ENCODE measurements around the gene DIP2B.

GRCh38 chr12:50537538-50537919, 32.7 kb downstream of the DIP2B start:
- TF ChIP-seq POLR2AphosphoS5 (IDR thresholded peaks at IDR 0.05; ENCODE audit: low read depth, low read length): peak; percentile 35; the same call in 1 of the 2 replicates
- no peak for TF ChIP-seq FOXM1 (IDR thresholded peaks at IDR 0.05; ENCODE audit: low read depth)
- TF ChIP-seq, protein P1, sequence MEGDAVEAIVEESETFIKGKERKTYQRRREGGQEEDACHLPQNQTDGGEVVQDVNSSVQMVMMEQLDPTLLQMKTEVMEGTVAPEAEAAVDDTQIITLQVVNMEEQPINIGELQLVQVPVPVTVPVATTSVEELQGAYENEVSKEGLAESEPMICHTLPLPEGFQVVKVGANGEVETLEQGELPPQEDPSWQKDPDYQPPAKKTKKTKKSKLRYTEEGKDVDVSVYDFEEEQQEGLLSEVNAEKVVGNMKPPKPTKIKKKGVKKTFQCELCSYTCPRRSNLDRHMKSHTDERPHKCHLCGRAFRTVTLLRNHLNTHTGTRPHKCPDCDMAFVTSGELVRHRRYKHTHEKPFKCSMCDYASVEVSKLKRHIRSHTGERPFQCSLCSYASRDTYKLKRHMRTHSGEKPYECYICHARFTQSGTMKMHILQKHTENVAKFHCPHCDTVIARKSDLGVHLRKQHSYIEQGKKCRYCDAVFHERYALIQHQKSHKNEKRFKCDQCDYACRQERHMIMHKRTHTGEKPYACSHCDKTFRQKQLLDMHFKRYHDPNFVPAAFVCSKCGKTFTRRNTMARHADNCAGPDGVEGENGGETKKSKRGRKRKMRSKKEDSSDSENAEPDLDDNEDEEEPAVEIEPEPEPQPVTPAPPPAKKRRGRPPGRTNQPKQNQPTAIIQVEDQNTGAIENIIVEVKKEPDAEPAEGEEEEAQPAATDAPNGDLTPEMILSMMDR (IDR thresholded peaks at IDR 0.05): no peak
- no peak for TF ChIP-seq TAF1 (IDR thresholded peaks at IDR 0.05; ENCODE audit: borderline replicate concordance, low read depth, low read length)
- TF ChIP-seq EP300 (IDR thresholded peaks at IDR 0.05; ENCODE audit: borderline replicate concordance in 1 of 2, low read depth in 1 of 2, low read length in 1 of 2): 0 out of 4 replicates have a peak, but pooled peaks of 1 of the 2 experiments have one; percentile 45
- TF ChIP-seq TCF12 (IDR thresholded peaks at IDR 0.05): peak; percentile 66
- no peak for TF ChIP-seq NFIC (IDR thresholded peaks at IDR 0.05; ENCODE audit: borderline replicate concordance)
- peak; percentile 10; the same call in 1 of the 2 replicates for TF ChIP-seq ELF1 (IDR thresholded peaks at IDR 0.05)
- TF ChIP-seq JUND (IDR thresholded peaks at IDR 0.05): peak; percentile 73
- TF ChIP-seq REST (IDR thresholded peaks at IDR 0.05; ENCODE audit: low read depth, low read length): no peak
- TF ChIP-seq EZH2phosphoT487 (IDR thresholded peaks at IDR 0.05; ENCODE audit: borderline replicate concordance, low read depth): no peak
- no peak for TF ChIP-seq TEAD4 (IDR thresholded peaks at IDR 0.05; ENCODE audit: borderline replicate concordance, insufficient read depth)
